B cell (primary cell): ENCODE results near the gene PFKFB1. TPM values are rescaled to one million over a fixed set of nuclear protein-coding genes. Genes with fewer than 3 reads are reported as not detected.

Experiments used
- ATAC-seq: fragments of 200-7000 bp; cut with Tn5 transposase; one replicate; pipeline ENCODE4 v1.10.0; 2021; ENCODE audit warnings: low read depth, mild to moderate bottlenecking, moderate number of reproducible peaks, moderate library complexity
- CTCF ChIA-PET: fragments of 350-600 bp; sonication (Branson Sonifier 250); formaldehyde crosslinking; loops from one replicate; lab custom pipeline; 2021; ENCODE audit warnings: antibody characterized with exemption, inconsistent platforms; lab: Charles Lee
- POLR2A ChIA-PET: fragments of 350-600 bp; sonication (Branson Sonifier 250); formaldehyde crosslinking; loops from one replicate; lab custom pipeline; 2021; ENCODE audit warnings: antibody characterized with exemption; lab: Charles Lee
- DNase-seq: peaks from one replicate; pipeline ENCODE4 v3.0.0; 2013
- H2AFZ ChIP-seq: 2 replicates; pipeline ENCODE4 v1.6.1; 2012; ENCODE audit warnings: mild to moderate bottlenecking, low read depth, low read length; ENCODE audit not compliant: insufficient read depth, poor library complexity, severe bottlenecking
- H3K27ac ChIP-seq, 2 donors: 1 replicate in 1 of 2; 2 replicates in 1 of 2; pipeline ENCODE4 v1.5.1; 2012 to 2013; ENCODE audit warnings: low read length in 2 of 2, mild to moderate bottlenecking in 2 of 2, moderate library complexity in 1 of 2
- H3K27me3 ChIP-seq, 4 experiments: fragments of 200-600 bp in 1 of 4; sonication (generic) in 1 of 4; replicated peaks in 1 of 4; 1 replicate in 2 of 4; 2 replicates in 2 of 4; pipeline versions ENCODE4 v1.6.1 to v1.7.0; 2013 to 2016; ENCODE audit warnings: low read length in 3 of 4, mild to moderate bottlenecking in 2 of 4, mixed read lengths in 1 of 4, moderate library complexity in 1 of 4; ENCODE audit not compliant: insufficient read depth in 4 of 4, control insufficient read depth in 3 of 4; ENCODE audit errors: control extremely low read depth in 1 of 4
- H3K36me3 ChIP-seq, 2 experiments: replicated peaks in 1 of 2; 1 replicate in 1 of 2; 2 replicates in 1 of 2; pipeline versions ENCODE4 v1.6.1 to v1.7.1; 2013; ENCODE audit warnings: low read length in 1 of 2; ENCODE audit not compliant: insufficient read depth in 2 of 2, control insufficient read depth in 1 of 2; ENCODE audit errors: control extremely low read depth in 1 of 2, extremely low read depth in 1 of 2
- H3K4me1 ChIP-seq, 2 donors: fragments of 200-600 bp in 1 of 2; sonication (generic) in 1 of 2; 1 replicate in 1 of 2; 2 replicates in 1 of 2; pipeline versions ENCODE4 v1.5.1 to v1.6.1; 2013 to 2017; ENCODE audit warnings: low read length in 2 of 2; ENCODE audit not compliant: control insufficient read depth in 2 of 2, insufficient read depth in 2 of 2
- H3K4me2 ChIP-seq: replicated peaks from 2 replicates; pipeline ENCODE3; 2012; ENCODE audit warnings: mild to moderate bottlenecking, low read depth, low read length; ENCODE audit not compliant: poor library complexity, severe bottlenecking
- H3K4me3 ChIP-seq, 5 experiments: fragments of 200-600 bp in 1 of 5; sonication (generic) in 1 of 5; 1 replicate in 3 of 5; 2 replicates in 2 of 5; pipeline versions ENCODE4 v1.5.1 to v1.7.0; 2011 to 2016; ENCODE audit warnings: low read length in 4 of 5, mild to moderate bottlenecking in 4 of 5, low read depth in 2 of 5, control low read depth in 1 of 5, moderate library complexity in 1 of 5; ENCODE audit not compliant: insufficient read depth in 1 of 5; ENCODE audit errors: control extremely low read depth in 1 of 5, extremely low read depth in 1 of 5
- H3K79me2 ChIP-seq: fragments of 200-600 bp; sonication (generic); one replicate; pipeline ENCODE4 v1.6.0; 2016; ENCODE audit warnings: low read length; ENCODE audit not compliant: control insufficient read depth, insufficient read depth
- H3K9ac ChIP-seq: fragments of 200-600 bp; sonication (generic); 2 replicates; pipeline ENCODE4 v1.6.1; 2017; ENCODE audit warnings: mild to moderate bottlenecking, low read length, moderate library complexity
- H3K9me3 ChIP-seq, 3 donors: one replicate each; pipeline versions ENCODE4 v1.6.1 to v1.7.1; 2013; ENCODE audit warnings: low read length in 2 of 3; ENCODE audit not compliant: control insufficient read depth in 2 of 3, insufficient read depth in 1 of 3; ENCODE audit errors: control extremely low read depth in 1 of 3
- H4K20me1 ChIP-seq: 2 replicates; pipeline ENCODE4 v1.6.0; 2012; ENCODE audit warnings: mild to moderate bottlenecking, low read length; ENCODE audit not compliant: insufficient read depth, control insufficient read depth, poor library complexity, severe bottlenecking
- H3K27ac Mint-ChIP-seq: one replicate; pipeline ENCODE4 v1.8.0; 2021; ENCODE audit warnings: mixed read lengths
- H3K27me3 Mint-ChIP-seq: one replicate; pipeline ENCODE4 v1.8.0; 2021; ENCODE audit warnings: mixed read lengths
- H3K4me1 Mint-ChIP-seq: one replicate; pipeline ENCODE4 v1.8.0; 2021; ENCODE audit warnings: mixed read lengths
- H3K4me3 Mint-ChIP-seq: one replicate; pipeline ENCODE4 v1.8.0; 2021; ENCODE audit warnings: mixed read lengths
- H3K9me3 Mint-ChIP-seq: one replicate; pipeline ENCODE4 v1.8.0; 2022; ENCODE audit warnings: mixed read lengths; ENCODE audit not compliant: insufficient read depth
- CTCF ChIP-seq: fragments of 200-600 bp; IDR thresholded peaks from one replicate; pipeline ENCODE4 v1.8.0; 2022; ENCODE audit warnings: antibody characterized with exemption, mild to moderate bottlenecking
- EZH2 ChIP-seq: IDR thresholded peaks from 2 replicates; pipeline ENCODE4 v1.6.1; 2012; ENCODE audit warnings: borderline replicate concordance, low read depth, mild to moderate bottlenecking, moderate library complexity, low read length; ENCODE audit not compliant: insufficient read depth, poor library complexity, severe bottlenecking
- WGBS: methylation state at CpG from one replicate; pipeline ENCODE4 v1.1.5; 2013; ENCODE audit warnings: missing lambda C conversion rate; ENCODE audit not compliant: insufficient coverage; 5-methylcytosine and 5-hydroxymethylcytosine counted together
- intact Hi-C: fragments of 100-400 bp; cut with micrococcal nuclease; formaldehyde crosslinking; loops from one replicate; pipeline ENCODE4 v1.10.0; 2022
- polyA plus RNA-seq: library from polyadenylated mRNA; depleted of rRNA; stranded (reverse); fragments of >200 nt; gene quantifications from 2 replicates; pipeline ENCODE4 v1.2.3, GENCODE V29; 2012
- total RNA-seq, 2 donors: library from RNA; stranded (reverse); fragments of 120-200 nt in 1 of 2; gene quantifications; 1 replicate in 1 of 2; 2 replicates in 1 of 2; pipeline versions ENCODE4 v1.2.3 to v1.2.4, GENCODE V29; 2013 to 2022

Gene PFKFB1
- total and polyA plus RNA-seq, 2 donors (not counting 1 experiment from before 2014, with no cell fraction given): 0.37 to 0.47 TPM

DNA sequence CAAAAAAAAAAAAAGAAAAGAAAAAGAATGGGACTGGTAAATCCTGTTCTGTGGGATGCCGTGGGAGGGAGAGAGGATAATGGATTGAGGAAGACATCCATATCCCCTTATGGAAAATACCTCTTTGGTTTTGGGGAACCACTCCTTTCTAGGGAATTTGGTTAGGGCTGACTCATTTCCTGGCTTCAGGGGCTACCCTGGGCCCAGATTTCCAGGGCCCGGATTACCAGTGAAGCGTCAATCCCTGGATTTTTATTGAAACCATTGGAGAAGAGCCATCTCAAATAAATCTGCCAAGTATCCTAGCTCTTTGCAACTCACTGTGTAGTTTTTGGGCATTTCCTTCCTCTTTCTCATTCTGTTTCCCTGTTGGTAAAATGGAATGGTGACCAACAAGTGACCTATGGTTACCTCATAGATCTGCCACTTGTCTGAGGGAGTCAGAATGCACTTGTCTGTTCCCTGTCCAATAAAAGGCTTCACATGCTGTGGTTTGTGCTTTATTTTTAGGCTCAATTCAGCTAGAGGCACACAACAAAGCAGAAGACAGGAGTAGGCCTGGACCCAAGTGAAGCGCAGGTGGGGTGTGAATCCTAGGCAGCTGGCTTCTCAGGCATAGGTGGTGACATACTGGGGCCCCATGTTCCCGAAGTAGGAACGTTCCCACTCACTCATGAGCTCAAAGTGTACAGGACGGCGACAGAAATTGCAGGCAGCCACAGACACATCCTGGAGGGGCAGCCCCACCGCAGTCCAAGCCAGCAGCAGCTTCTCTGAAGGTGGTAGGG lies 14.8 kb upstream of the PFKFB1 start:
- DNase-seq (no peak), ATAC-seq (no peak)
- no peak overlapping the region for H2AFZ ChIP-seq
- POLR2A ChIA-PET: interaction anchor here (1.1 kb wide), 1 partner anchor 9 kb away, joined by 3 read pairs; the partner anchor contains the start of gene APEX2
- H3K4me3 ChIP-seq: no peak overlapping the region
- Mint-ChIP-seq H3K27me3 (no peaks in the 10 kb centered on the region), H3K27ac (no peak overlapping the region), H3K9me3 (no peaks in the 10 kb centered on the region), H3K4me3 (no peak overlapping the region), H3K4me1 (no peaks in the 10 kb centered on the region)
- H3K4me2 ChIP-seq: no peak overlapping the region
- no peaks in the 10 kb centered on the region for H3K9me3 ChIP-seq
- H3K4me1 ChIP-seq: no peaks in the 10 kb centered on the region
- peaks cover 0 to 20% of the 10 kb centered on the region in 2 experiments for H3K36me3 ChIP-seq
- H3K9ac ChIP-seq: no peak overlapping the region
- 57% methylated on average over 1 of the region's 9 CpGs for WGBS
- intact Hi-C loops: no loop called here
- no peak for TF ChIP-seq EZH2
- TF ChIP-seq CTCF: no peak
- H4K20me1 ChIP-seq: no peaks in the 10 kb centered on the region
- no peaks in the 10 kb centered on the region for H3K79me2 ChIP-seq
- H3K27me3 ChIP-seq: no peaks in the 10 kb centered on the region
- CTCF ChIA-PET: interaction anchor here (0.7 to 1.0 kb wide), 2 partner anchors 9 to 448 kb away, joined by 3 read pairs; partner anchors contain the start of gene APEX2
- H3K27ac ChIP-seq: no peak overlapping the region

DNA sequence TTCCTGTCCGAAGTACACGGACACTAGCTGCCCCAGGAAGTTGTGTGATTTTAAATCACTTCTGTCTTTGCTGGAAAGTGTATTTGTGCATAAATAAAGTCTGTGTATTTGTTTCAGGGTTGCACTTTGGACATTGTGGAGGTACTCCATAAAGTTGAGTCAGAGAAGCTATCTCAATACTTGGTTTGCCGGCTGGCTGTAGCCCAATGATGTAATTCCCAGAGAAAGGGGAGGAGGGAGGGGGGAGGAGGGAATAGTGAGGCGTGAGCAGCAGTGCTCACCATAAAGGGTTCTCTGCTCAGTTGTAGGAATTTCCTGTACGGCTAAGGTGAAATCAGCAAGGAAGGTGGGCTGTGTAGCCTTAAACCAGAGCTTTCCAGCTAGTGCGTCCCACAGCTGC lies 13.7 kb upstream of the PFKFB1 start:
- TF ChIP-seq EZH2: no peak
- TF ChIP-seq CTCF: no peak
- Mint-ChIP-seq H3K4me1 (no peaks in the 10 kb centered on the region), H3K4me3 (no peak overlapping the region), H3K27ac (no peak overlapping the region), H3K9me3 (no peaks in the 10 kb centered on the region), H3K27me3 (no peaks in the 10 kb centered on the region)
- no peaks in the 10 kb centered on the region for H3K4me1 ChIP-seq
- H2AFZ ChIP-seq: no peak overlapping the region
- no peak overlapping the region for H3K9ac ChIP-seq
- H3K4me2 ChIP-seq: no peak overlapping the region
- POLR2A ChIA-PET: no interaction called here
- H4K20me1 ChIP-seq: no peaks in the 10 kb centered on the region
- DNase-seq (no peak), ATAC-seq (no peak)
- no peaks in the 10 kb centered on the region for H3K79me2 ChIP-seq
- H3K4me3 ChIP-seq: no peak overlapping the region
- intact Hi-C loops: no loop called here
- no peaks in the 10 kb centered on the region for H3K27me3 ChIP-seq
- no peaks in the 10 kb centered on the region for H3K9me3 ChIP-seq
- 100% methylated on average over 1 of the region's 6 CpGs for WGBS
- no peak overlapping the region for H3K27ac ChIP-seq
- H3K36me3 ChIP-seq: peaks cover 0 to 25% of the 10 kb centered on the region in 2 experiments
- CTCF ChIA-PET: interaction anchor here (0.7 kb wide), 1 partner anchor 447 kb away, joined by 3 read pairs; no protein-coding TSS in a partner anchor
